Activated CD4-positive, CD25-positive, alpha-beta regulatory T cell treated with anti-CD3 and anti-CD28 coated beads, Interleukin-2, amount 50 U/mL, for 16 hours (primary cell): ENCODE results near the gene P2RY6.

ENCODE experiments used
- DNase-seq: peaks from one replicate; pipeline ENCODE4 v3.0.0-alpha.2; 2020; ENCODE audit warnings: low read depth, low spot score

Gene P2RY6

DNA sequence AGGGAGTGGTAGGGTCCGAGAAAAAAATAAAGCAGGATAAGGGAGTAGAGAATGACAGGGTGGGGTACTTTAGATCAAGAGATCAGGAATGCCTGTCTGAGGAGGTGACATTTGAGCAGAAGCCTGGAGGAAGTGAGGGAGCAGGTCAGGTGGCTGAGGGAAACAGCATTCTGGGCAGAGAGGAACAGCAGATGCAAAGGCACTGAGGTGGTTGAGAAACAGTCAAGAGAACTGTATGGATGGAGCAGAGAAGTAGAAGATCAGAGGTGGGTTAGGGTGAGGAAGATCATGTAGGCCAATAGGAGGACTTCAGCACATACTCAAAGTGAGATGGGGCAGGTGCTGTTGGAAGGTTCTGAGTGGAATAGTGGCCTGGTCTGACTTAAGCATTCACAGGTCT lies 44.3 kb downstream of the P2RY6 start:
- no peak for DNase-seq

DNA sequence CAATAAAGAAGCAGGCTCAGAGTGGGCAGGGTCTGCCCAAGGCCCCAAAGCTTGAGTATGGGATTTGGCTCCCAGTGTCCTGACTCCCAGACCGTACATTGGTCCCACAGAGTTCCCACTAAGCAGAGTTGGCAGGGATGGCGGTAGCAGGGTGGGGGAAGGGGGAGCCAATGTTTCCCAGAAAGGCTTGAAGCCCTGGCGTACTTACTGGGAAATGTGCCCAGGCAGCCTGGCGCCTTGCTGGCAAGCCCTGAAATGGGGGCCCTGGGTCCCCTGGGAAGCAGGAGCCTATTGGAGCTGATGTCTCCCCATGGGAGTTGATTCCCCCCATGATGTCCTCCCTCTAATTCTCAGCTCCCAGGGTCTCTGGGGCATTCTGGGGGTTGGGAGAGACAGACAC lies 45.2 kb downstream of the P2RY6 start:
- no peak for DNase-seq

GRCh38 chr11:73317803-73318202 lies 45.7 kb downstream of the P2RY6 start:
- DNase-seq = no peak

DNA sequence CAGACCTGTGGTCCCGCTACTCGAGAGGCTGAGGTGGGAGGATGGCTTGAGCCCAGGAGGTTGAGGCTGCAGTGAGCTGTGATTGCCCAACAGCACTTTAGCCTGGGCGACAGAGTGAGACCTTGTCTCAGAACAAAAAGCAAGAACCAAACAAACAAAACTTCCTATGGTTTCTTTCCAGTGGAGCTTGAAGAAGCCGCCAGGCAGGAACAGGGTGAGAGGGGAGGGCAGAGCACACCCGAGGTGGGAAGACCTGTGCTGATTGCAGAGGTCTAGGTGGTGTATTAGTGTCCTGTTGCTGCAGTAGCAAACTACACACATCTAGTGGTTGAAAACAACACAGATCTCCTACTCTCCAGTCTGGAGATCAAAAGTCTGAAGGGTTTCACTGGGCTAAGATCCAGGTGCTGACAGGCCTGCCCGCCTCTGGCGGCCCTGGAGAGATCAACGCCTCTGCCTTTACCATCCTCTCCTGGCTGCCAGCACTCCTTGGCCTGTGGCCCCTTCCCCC lies 46.4 kb downstream of the P2RY6 start:
- DNase-seq = no peak

DNA sequence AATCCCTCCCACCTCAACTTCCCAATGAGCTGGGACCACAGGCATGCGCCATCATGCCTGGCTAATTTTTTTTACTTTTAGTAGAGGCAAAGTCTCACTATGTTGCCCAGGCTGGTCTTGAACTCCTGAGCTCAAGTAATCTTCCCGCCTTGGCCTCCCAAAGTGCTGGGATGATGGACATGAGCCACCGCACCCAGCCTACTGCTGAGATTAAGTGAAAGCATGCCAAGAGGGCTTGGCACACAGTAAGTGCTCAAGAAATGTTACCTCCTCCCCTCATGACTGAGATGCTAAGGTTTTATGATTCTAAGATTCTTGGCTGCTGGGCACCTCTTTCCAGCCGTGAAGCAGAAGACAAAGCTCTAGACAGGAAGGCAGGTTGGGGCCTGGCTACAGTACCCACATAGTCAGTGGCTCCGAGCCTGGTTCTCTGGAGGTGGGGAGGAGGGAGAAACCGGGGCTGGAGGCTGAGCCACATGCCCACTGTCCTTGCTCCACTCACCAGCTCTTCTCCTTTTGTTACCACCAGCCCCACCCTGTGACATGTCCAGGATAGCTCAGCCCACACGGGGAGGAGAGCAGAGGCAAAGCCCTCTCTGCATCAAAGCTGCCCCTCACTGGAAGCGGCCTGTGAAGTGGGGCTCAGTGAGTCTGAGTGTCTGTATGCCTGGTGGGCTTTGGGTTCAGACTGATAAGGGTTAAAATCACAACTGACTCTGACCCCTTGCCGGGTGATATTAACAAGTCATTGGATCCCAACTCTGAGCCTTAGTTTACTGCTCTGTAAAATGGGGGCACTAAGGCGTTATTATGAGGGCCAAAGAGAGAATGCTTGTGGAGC lies 48.8 kb downstream of the P2RY6 start:
- DNase-seq = no peak

DNA sequence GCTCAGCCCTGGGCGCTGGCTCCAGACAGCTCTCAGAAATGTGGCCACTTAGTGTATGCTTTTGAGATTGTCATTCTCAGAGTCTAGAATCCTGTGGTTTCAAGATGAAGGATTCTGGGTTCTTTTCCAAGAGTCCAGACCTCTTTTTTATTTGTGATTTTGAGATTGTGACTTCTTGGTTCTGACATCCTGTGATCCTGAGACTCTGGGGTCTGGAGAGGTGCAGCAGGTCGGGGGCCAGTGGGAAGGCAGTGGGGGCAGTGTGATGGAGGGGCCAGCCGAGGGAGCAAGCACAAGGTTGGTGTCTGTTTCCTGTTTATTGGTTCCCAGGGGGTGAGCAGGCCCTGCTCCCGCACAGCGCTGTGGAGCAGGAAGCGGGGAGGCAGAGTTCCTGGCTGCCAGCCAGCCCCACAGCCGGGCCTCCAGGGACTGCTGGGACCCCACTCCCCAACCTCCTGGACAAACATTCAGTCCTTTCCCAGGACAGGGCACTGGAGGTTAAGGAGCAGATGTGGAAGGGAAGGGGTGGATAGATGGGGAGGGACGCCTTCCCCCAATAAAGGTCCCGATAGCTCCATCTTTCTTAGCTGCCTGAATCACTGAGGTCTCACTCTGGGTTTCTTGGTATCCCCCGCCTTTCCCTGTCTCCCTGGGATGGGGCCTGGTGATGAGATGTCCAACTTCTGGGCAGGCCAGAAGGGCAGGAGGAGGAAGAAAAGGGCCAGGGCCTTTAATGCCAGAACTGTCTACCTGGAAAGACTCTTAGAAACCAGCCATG lies 49.7 kb downstream of the P2RY6 start:
- no peak for DNase-seq

DNA sequence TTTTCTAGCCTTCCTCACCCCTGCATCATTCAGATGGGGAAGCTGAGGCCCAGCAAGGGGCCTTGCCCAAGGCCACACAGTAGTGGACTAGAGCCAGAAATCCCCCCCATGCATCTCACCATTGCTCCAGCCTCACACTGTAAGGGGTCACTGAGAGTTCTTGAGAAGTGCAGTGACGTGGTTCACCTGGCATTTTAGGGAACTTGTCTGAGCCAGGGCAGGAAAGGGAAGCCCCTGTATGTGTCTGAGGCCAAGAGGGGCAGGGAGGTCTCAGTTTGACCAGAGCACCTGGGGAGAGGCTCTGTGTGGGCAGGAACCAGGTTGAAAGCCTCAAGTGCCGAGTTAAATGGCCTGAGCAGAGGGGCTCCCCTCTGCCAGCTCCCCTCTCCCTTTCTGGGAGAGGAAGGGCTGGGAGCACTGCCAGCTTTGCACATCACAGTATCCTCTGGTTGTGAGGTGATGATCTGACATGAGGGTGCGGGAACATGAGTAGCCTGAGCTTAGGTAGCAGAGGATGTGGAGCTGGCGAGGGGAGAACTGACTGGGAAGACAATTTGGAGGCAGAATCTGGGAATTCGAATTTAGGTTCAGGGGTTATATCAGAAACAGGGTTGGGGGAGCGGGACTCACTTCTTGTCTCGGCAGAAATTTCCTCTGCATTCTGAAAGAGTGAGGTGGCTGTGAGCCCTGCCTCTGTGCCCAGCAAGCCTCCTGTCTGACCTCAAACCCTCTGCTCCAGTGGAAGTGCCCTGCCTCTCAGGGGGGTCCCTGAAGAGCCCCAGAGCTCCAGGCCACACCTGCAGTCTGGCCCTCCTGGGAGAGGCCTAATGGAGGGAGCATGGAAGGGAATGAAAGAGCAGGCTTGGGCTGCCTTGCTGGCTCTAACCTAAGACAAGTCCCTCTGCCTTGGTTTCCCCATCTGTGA lies 50.5 kb downstream of the P2RY6 start:
- no peak for DNase-seq

GRCh38 chr11:73323464-73323863 lies 51.3 kb downstream of the P2RY6 start:
- no peak for DNase-seq

GRCh38 chr11:73324116-73324515 lies 52.0 kb downstream of the P2RY6 start:
- no peak for DNase-seq

DNA sequence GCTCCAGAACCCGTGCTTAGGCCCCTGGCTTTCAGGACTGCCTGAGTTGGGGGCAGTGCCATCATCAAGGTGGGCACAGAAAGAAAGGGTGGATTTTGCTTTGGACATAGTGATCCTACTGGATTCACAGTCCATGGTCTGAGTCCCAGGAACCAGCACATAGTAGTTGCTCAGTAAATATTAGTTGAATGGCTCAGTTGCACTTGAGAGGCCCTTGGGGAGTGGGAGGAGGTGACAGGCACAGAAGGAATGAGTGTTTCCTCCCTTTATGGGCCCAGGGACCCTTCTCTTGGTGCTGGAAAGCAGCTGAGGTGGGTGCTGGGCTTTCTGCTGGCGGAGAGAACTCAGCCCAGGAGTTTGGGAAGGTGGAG lies 52.5 kb downstream of the P2RY6 start:
- DNase-seq = no peak

DNA sequence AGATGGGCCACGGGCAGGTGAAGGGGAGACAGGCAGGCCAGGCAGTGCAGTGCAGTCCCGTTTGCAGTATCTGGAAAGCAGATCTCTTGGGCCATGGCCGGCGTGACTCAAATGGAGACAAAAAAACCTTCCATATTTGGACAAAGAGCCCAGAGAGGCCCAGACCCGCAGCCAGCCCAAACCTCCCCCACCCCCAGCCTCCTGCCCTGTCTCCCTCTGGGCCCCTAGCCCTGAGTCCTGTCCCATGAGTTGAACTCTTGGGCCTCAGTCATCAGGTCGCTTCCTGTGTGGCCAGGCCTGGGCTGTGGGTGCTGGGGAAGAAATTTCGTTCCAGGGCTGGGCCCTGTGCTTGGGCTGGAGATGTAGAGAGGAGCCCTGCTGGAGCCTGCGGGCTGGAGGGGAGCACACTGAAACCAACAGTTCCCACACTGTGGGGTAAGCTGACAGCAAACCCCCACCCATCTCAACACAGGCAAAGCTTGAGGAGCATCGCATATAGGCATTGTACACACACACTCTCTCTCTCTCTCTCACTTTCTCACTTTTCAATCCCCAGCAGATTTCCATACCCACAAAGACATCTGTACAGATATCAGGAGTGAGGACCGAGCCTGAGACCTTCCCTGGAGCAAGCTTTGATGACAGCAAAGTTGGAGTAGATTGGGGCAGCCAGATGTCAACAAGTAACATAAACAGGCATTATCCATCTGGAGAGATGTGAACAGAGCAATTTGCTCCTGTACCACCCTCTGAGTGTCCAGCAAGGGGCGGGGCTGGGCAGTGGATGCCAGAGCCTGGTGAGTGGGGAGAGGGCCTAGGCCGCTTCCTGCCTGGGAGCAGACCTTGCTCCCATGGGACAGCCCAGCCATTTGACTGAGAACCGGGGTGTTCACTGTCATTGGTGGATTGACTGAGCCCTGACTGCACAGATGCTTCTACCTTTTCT lies 53.2 kb downstream of the P2RY6 start:
- no peak for DNase-seq

DNA sequence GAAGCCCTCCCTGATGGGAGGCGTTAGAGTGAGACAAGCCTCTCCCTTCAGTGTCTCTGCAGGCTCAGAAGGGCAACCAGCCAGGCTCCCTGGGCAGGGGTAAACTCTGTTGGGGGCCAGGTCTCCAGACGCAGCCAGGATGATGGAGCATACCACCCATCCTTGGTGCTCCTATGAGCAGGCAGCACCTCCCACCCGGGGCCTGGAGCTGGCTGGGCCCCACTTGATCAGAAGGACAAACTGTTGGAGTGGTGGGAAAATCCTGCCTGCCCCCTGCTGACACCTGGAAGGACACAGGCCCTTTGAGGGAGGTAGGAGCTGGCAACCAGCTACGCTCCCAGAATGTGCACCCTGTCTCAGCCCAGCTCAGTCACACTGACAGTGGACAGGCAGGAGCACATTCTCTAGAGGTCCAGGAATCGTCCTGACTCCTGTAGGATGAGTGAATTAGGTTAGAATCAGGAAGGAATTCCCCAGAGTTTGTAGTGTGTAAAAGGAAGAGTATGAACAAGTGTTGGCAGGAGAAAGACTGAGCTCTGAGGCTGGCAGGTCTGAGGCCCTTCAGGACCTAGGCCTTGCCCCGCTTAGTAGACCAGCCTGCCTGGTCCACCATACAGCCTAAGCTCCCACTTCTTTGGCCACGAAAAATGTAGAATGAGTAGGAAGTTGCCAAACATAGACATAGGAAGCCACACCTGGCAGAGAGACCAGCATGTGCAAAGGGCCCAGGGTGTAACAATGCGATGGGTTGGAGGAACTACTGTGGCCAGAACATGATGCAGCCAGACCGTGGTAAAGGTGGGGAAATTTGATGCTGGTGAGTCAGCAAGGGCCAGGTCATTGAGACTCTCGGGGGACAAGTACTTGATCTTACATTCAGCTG lies 55.0 kb downstream of the P2RY6 start:
- DNase-seq = no peak

- no peak for DNase-seq
Measured at GRCh38 chr11:73327812-73328364, 55.8 kb downstream of the P2RY6 start.

DNA sequence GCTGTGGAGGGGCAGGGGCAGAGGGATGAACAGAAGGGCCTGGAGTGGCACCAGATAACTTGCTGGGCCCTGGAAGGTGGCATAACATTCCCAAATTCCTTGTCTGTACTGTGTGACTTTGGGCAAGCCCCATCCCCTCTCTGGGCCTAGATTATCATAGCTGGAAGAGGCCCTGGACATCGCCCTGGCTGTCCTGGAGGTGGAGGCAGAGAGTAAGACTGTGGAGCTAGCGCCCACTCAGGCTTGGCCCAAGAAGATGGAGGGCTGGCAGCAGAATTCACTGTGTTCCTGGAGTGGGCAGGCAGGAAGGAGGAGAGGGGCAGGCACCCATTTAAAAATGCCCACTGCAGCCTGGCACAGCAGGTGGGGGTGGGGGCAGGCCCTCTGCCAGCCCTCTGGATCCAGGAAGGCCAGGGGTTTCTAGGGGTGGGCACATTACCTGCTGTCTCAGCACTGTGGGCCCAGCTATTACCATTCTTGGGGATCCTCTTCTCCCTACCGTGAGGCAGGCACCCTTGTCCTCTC lies 58.5 kb downstream of the P2RY6 start:
- no peak for DNase-seq

GRCh38 chr11:73331138-73331916 lies 59.2 kb downstream of the P2RY6 start:
- DNase-seq = no peak

- DNase-seq = no peak
Measured at GRCh38 chr11:73333173-73333572, 61.0 kb downstream of the P2RY6 start.

DNA sequence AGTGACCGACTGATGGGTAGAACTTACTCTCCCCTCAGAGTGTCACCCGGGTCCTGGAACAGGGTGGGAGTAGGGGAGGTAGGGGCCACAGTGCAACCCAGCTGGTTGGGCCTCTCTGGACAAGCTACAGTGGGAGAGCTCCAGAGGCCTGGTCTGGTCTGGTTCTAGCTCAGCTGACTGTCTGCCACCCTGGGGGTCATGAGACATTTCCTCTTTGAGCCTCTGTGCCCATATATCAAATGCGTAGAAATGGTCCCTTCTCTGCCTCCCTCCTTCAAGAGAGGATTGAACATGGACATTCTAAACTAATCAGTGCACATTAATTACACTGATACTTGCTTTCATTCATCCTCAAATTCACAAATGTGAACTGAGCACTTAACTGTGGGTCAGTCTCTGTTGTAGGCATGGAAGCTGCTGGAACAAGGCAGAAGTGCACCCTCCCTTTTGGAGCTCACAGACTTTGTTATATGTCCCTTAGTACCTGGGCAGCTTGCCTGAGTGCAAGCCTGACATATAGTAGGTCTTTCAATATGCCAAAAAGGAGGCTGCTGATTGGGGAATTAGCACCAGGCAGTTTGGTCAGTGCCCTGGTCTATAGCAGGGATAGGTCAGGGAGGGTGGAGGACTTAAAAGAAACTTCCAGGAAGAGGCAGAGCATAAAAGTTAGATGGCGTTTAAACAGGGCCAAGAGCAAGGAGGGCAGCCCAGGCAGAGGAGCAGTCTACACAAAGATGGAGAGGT lies 61.7 kb downstream of the P2RY6 start:
- no peak for DNase-seq
